ENCODE results near the gene PAX8.

The PAX8 gene

GRCh38 chr2:113266431-113266830 is 12.3 kb downstream of the PAX8 start:
- DNase-seq (no peak), ATAC-seq (ENCODE audit: insufficient read depth, low read depth) (no peak)
- no peaks in the 10 kb centered on the region for H3K79me2 ChIP-seq (ENCODE audit: insufficient read depth, low read length)
- H3K9ac ChIP-seq (ENCODE audit: low read depth, low read length), result no peak overlapping the region
- no peak overlapping the region for H3K4me3 ChIP-seq (ENCODE audit: low read depth in 1 of 2, low read length in 2 of 2)
- no peak overlapping the region for H3K27ac ChIP-seq (ENCODE audit: low read length)
- no peak for TF ChIP-seq EZH2 (IDR thresholded peaks at IDR 0.05; ENCODE audit: borderline replicate concordance, low read depth, low read length, severe bottlenecking)
- no peak for TF ChIP-seq CTCF (IDR thresholded peaks at IDR 0.05; ENCODE audit: borderline replicate concordance, extremely low read depth, low read length, poor library complexity, severe bottlenecking)
- no peak overlapping the region for H2AFZ ChIP-seq (ENCODE audit: low read depth, low read length)
- no peaks in the 10 kb centered on the region for H3K9me3 ChIP-seq (ENCODE audit: insufficient read depth, low read length, severe bottlenecking)
- H3K4me1 ChIP-seq (ENCODE audit: insufficient read depth, low read length), result no peaks in the 10 kb centered on the region
- peaks cover 9% of the 10 kb centered on the region; the same call in 1 of the 2 replicates for H3K36me3 ChIP-seq (ENCODE audit: insufficient read depth, low read length)
- 0 out of 2 replicates have a peak, but pooled peaks cover 2% of the 10 kb centered on the region for H4K20me1 ChIP-seq (ENCODE audit: insufficient read depth, low read length)
- H3K4me2 ChIP-seq (ENCODE audit: insufficient read depth, low read length), result no peak overlapping the region
- peaks cover 3% of the 10 kb centered on the region for H3K27me3 ChIP-seq (ENCODE audit: insufficient read depth, low read length, poor library complexity)

- H3K9ac ChIP-seq (ENCODE audit: low read depth, low read length), result no peak overlapping the region
- no peak overlapping the region for H3K4me2 ChIP-seq (ENCODE audit: insufficient read depth, low read length)
- TF ChIP-seq CTCF (IDR thresholded peaks at IDR 0.05; ENCODE audit: borderline replicate concordance, extremely low read depth, low read length, poor library complexity, severe bottlenecking) (no peak), EZH2 (IDR thresholded peaks at IDR 0.05; ENCODE audit: borderline replicate concordance, low read depth, low read length, severe bottlenecking) (no peak)
- no peaks in the 10 kb centered on the region for H3K9me3 ChIP-seq (ENCODE audit: insufficient read depth, low read length, severe bottlenecking)
- H4K20me1 ChIP-seq (ENCODE audit: insufficient read depth, low read length), result 0 out of 2 replicates have a peak, but pooled peaks cover 2% of the 10 kb centered on the region
- no peaks in the 10 kb centered on the region for H3K27me3 ChIP-seq (ENCODE audit: insufficient read depth, low read length, poor library complexity)
- DNase-seq, result no peak
- no peak overlapping the region for H2AFZ ChIP-seq (ENCODE audit: low read depth, low read length)
- no peak for ATAC-seq (ENCODE audit: insufficient read depth, low read depth)
- no peak overlapping the region for H3K4me3 ChIP-seq (ENCODE audit: low read depth in 1 of 2, low read length in 2 of 2)
- H3K36me3 ChIP-seq (ENCODE audit: insufficient read depth, low read length), result peaks cover 9% of the 10 kb centered on the region; the same call in 1 of the 2 replicates
- no peak overlapping the region for H3K27ac ChIP-seq (ENCODE audit: low read length)
- no peaks in the 10 kb centered on the region for H3K4me1 ChIP-seq (ENCODE audit: insufficient read depth, low read length)
- no peaks in the 10 kb centered on the region for H3K79me2 ChIP-seq (ENCODE audit: insufficient read depth, low read length)
Observed at GRCh38 chr2:113264713-113265403, 13.9 kb downstream of the PAX8 start.

DNA sequence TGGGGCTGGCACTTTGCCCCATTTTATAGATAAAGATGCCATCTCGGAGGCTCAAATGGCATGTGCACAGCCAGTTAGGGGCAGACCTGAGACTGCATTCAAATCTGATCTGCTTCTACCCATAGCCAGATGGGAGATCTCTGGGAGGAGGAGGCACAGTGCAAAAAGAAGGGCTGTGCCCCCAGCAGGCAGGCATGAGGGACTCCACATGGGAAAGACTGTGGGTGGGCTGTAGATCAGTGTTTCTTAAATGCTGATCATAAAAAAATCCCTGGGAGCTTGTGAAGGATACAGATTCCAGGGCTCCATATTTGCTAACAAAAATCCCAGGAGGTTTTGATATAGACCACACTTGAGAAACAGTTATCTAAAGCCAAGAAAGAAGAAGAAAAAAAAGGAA is 15.2 kb downstream of the PAX8 start:
- Histone ChIP-seq H3K4me3 (ENCODE audit: low read depth in 1 of 2, low read length in 2 of 2) (no peak overlapping the region), H3K4me2 (ENCODE audit: insufficient read depth, low read length) (no peak overlapping the region), H3K36me3 (ENCODE audit: insufficient read depth, low read length) (peaks cover 17% of the 10 kb centered on the region; the same call in 1 of the 2 replicates), H3K9ac (ENCODE audit: low read depth, low read length) (no peak overlapping the region), H3K27ac (ENCODE audit: low read length) (no peak overlapping the region), H2AFZ (ENCODE audit: low read depth, low read length) (no peak overlapping the region), H4K20me1 (ENCODE audit: insufficient read depth, low read length) (0 out of 2 replicates have a peak, but pooled peaks cover 1% of the 10 kb centered on the region), H3K27me3 (ENCODE audit: insufficient read depth, low read length, poor library complexity) (no peaks in the 10 kb centered on the region), H3K79me2 (ENCODE audit: insufficient read depth, low read length) (no peaks in the 10 kb centered on the region), H3K9me3 (ENCODE audit: insufficient read depth, low read length, severe bottlenecking) (no peaks in the 10 kb centered on the region), H3K4me1 (ENCODE audit: insufficient read depth, low read length) (no peaks in the 10 kb centered on the region)
- no peak for DNase-seq
- no peak for TF ChIP-seq EZH2 (IDR thresholded peaks at IDR 0.05; ENCODE audit: borderline replicate concordance, low read depth, low read length, severe bottlenecking)
- no peak for ATAC-seq (ENCODE audit: insufficient read depth, low read depth)

- TF ChIP-seq EZH2 (IDR thresholded peaks at IDR 0.05; ENCODE audit: borderline replicate concordance, low read depth, low read length, severe bottlenecking) (no peak), CTCF (IDR thresholded peaks at IDR 0.05; ENCODE audit: borderline replicate concordance, extremely low read depth, low read length, poor library complexity, severe bottlenecking) (no peak)
- Histone ChIP-seq H3K4me3 (ENCODE audit: low read depth in 1 of 2, low read length in 2 of 2) (no peak overlapping the region), H3K79me2 (ENCODE audit: insufficient read depth, low read length) (no peaks in the 10 kb centered on the region), H3K4me2 (ENCODE audit: insufficient read depth, low read length) (no peak overlapping the region), H3K27ac (ENCODE audit: low read length) (no peak overlapping the region), H3K9me3 (ENCODE audit: insufficient read depth, low read length, severe bottlenecking) (no peaks in the 10 kb centered on the region), H2AFZ (ENCODE audit: low read depth, low read length) (no peak overlapping the region), H3K36me3 (ENCODE audit: insufficient read depth, low read length) (peaks cover 15% of the 10 kb centered on the region; the same call in 1 of the 2 replicates), H3K9ac (ENCODE audit: low read depth, low read length) (no peak overlapping the region), H4K20me1 (ENCODE audit: insufficient read depth, low read length) (0 out of 2 replicates have a peak, but pooled peaks cover 2% of the 10 kb centered on the region), H3K4me1 (ENCODE audit: insufficient read depth, low read length) (no peaks in the 10 kb centered on the region), H3K27me3 (ENCODE audit: insufficient read depth, low read length, poor library complexity) (no peaks in the 10 kb centered on the region)
- ATAC-seq (ENCODE audit: insufficient read depth, low read depth) (no peak), DNase-seq (no peak)
Observed at GRCh38 chr2:113260991-113261390, 17.7 kb downstream of the PAX8 start.

Measured in DND-41 (cell line).